Mammary epithelial cell (primary cell): ENCODE results near the gene STOX2.

Experiments
- CTCF ChIP-seq, 2 donors: IDR thresholded peaks in 1 of 2; conservative IDR thresholded peaks in 1 of 2; 2 replicates each; pipeline ENCODE4 v1.5.1; 2011 to 2012; ENCODE audit warnings: inconsistent platforms in 2 of 2, low read length in 2 of 2, mild to moderate bottlenecking in 2 of 2, control low read depth in 1 of 2, low read depth in 1 of 2; ENCODE audit not compliant: insufficient read depth in 1 of 2; ENCODE audit errors: extremely low read depth in 1 of 2
- EZH2 ChIP-seq: IDR thresholded peaks from 2 replicates; pipeline ENCODE4 v1.6.1; 2012; ENCODE audit warnings: low read length, inconsistent platforms, borderline replicate concordance

DNA sequence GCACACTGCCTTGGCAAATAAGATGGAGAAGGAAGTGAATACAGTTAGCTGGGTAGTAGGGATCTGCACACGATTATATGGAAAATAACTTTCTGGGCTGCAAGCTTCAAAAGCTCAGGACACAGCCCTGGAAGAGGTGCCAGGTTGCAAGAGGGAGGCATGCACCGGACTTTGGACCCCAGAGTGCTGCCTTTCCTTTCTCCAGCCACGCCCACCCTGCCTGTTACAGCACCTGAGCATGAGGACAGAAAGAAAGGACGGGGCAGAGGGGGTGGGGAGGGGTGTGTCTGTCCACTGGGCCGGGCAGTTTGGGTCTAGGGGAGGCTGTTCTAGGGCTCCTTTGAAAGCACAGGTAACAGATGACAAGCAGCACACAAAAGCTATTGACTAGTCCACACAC is 159.8 kb downstream of the STOX2 start:
- no peak for TF ChIP-seq CTCF (conservative IDR thresholded peaks at IDR 0.05 in 1 of 2, IDR thresholded peaks at IDR 0.05 in 1 of 2; ENCODE audit: extremely low read depth in 1 of 2, insufficient read depth in 1 of 2, low read depth in 1 of 2, low read length in 2 of 2)
- TF ChIP-seq EZH2 = no peak
